Activated CD4-positive, alpha-beta T cell treated with anti-CD3 and anti-CD28 coated beads, Interleukin-2, amount 10 ng/mL, durations not matched to agents 24 days and 14 days (primary cell): ENCODE measurements around the gene STPG3. TPM values are rescaled to one million over a fixed set of nuclear protein-coding genes. Genes with fewer than 3 reads are reported as not detected.
A peak's percentile ranks its signal among the peaks of the same experiment; 100 is the strongest.
"Not testable (repeated sequence)": the region's sequence is repeated elsewhere in the genome, so short reads cannot be mapped to it uniquely, and the experiment has no call there.

Source experiments
- DNase-seq: peaks from one replicate; pipeline ENCODE4 v3.0.0; 2022
- H3K27ac Mint-ChIP-seq: one replicate; pipeline ENCODE4 v1.8.0; 2022; ENCODE audit warnings: mild to moderate bottlenecking, mixed read lengths
- H3K27me3 Mint-ChIP-seq: one replicate; pipeline ENCODE4 v1.8.0; 2022; ENCODE audit warnings: mixed read lengths
- H3K36me3 Mint-ChIP-seq: one replicate; pipeline ENCODE4 v1.8.0; 2022; ENCODE audit warnings: low read depth, mild to moderate bottlenecking, mixed read lengths
- H3K4me1 Mint-ChIP-seq: one replicate; pipeline ENCODE4 v1.8.0; 2021; ENCODE audit warnings: mixed read lengths
- H3K4me3 Mint-ChIP-seq: one replicate; pipeline ENCODE4 v1.8.0; 2022; ENCODE audit warnings: mild to moderate bottlenecking, moderate library complexity, mixed read lengths
- H3K9me3 Mint-ChIP-seq: one replicate; pipeline ENCODE4 v1.8.0; 2021; ENCODE audit warnings: mixed read lengths
- intact Hi-C: fragments of 100-400 bp; cut with micrococcal nuclease; formaldehyde crosslinking; loops from one replicate; pipeline ENCODE4 v1.15.1; 2023
- total RNA-seq: library from RNA; stranded (reverse); gene quantifications from 2 replicates; pipeline ENCODE4 v1.2.3, GENCODE V29; 2022

The STPG3 gene
- total RNA-seq, 1 donor from 2014 or later = 0.54 TPM

DNA sequence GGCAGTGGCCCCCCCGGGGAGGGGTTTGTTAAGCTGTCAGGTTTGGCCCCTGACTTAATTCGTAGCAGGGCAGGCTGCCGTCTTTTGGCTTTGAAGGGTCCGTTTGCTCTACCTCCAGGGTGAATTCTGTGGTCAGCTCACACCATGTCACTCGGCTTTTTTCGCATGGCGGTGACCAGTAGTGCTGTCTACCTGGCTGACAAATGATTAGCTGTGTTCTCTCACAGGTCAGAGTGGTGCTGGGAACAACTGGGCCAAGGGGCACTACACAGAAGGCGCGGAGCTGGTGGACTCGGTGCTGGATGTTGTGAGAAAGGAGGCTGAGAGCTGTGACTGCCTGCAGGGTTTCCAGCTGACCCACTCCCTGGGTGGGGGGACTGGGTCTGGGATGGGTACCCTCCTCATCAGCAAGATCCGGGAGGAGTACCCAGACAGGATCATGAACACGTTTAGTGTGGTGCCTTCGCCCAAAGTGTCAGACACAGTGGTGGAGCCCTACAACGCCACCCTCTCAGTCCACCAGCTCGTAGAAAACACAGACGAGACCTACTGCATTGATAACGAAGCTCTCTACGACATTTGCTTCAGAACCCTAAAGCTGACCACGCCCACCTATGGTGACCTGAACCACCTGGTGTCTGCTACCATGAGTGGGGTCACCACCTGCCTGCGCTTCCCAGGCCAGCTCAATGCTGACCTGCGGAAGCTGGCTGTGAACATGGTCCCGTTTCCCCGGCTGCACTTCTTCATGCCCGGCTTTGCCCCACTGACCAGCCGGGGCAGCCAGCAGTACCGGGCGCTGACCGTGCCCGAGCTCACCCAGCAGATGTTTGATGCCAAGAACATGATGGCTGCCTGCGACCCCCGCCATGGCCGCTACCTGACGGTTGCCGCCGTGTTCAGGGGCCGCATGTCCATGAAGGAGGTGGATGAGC lies 8.6 kb upstream of the STPG3 start:
- DNase-seq = peak; percentile 78
- H3K27ac Mint-ChIP-seq = peak overlapping the region; percentile 83
- peaks cover 2% of the 10 kb centered on the region for H3K27me3 Mint-ChIP-seq
- H3K9me3 Mint-ChIP-seq = no peaks in the 10 kb centered on the region
- H3K4me1 Mint-ChIP-seq = peaks cover 19% of the 10 kb centered on the region
- intact Hi-C loops = loop anchor here (5.0 kb wide), 1 partner anchor 40 kb away; the partner anchor contains the start of gene TPRN
- peak overlapping the region; percentile 86 for H3K4me3 Mint-ChIP-seq
- peaks cover 28% of the 10 kb centered on the region for H3K36me3 Mint-ChIP-seq

DNA sequence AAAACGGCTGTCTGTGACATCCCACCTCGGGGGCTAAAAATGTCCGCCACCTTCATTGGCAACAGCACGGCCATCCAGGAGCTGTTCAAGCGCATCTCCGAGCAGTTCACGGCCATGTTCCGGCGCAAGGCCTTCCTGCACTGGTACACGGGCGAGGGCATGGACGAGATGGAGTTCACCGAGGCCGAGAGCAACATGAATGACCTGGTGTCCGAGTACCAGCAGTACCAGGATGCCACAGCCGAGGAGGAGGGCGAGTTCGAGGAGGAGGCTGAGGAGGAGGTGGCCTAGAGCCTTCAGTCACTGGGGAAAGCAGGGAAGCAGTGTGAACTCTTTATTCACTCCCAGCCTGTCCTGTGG lies 7.8 kb upstream of the STPG3 start:
- intact Hi-C loops = loop anchor here (5.0 kb wide), 1 partner anchor 41 kb away; the partner anchor contains the start of gene TPRN

GRCh38 chr9:137243626-137244485 lies 7.2 kb upstream of the STPG3 start:
- peaks cover 2% of the 10 kb centered on the region for H3K27me3 Mint-ChIP-seq
- peaks cover 15% of the 10 kb centered on the region for H3K4me1 Mint-ChIP-seq
- DNase-seq = peak; percentile 73
- H3K9me3 Mint-ChIP-seq = no peaks in the 10 kb centered on the region
- peak overlapping the region; percentile 11 for H3K27ac Mint-ChIP-seq
- intact Hi-C loops = loop anchor here (5.0 kb wide), 1 partner anchor 42 kb away; the partner anchor contains the start of gene TPRN
- H3K4me3 Mint-ChIP-seq = no peak overlapping the region
- H3K36me3 Mint-ChIP-seq = peaks cover 28% of the 10 kb centered on the region

More for the DNA sequence above, 7.8 kb upstream of the STPG3 start:
- Mint-ChIP-seq H3K27ac (peak overlapping the region; percentile 76), H3K4me1 (peaks cover 17% of the 10 kb centered on the region), H3K4me3 (peak overlapping the region; percentile 86), H3K36me3 (peaks cover 28% of the 10 kb centered on the region)
- H3K27me3 Mint-ChIP-seq, DNase-seq, H3K9me3 Mint-ChIP-seq: not testable (repeated sequence)

GRCh38 chr9:137244486-137245449 lies 6.3 kb upstream of the STPG3 start:
- Mint-ChIP-seq H3K9me3 (no peaks in the 10 kb centered on the region), H3K4me1 (peaks cover 12% of the 10 kb centered on the region), H3K27me3 (peaks cover 2% of the 10 kb centered on the region), H3K27ac (no peak overlapping the region), H3K4me3 (no peak overlapping the region), H3K36me3 (peaks cover 26% of the 10 kb centered on the region)
- intact Hi-C loops = loop anchor here (5.0 kb wide), 1 partner anchor 42 kb away; the partner anchor contains the start of gene TPRN
- DNase-seq = peak; percentile 69

GRCh38 chr9:137245450-137246421 lies 5.3 kb upstream of the STPG3 start:
- peak; percentile 64 for DNase-seq
- peaks cover 26% of the 10 kb centered on the region for H3K36me3 Mint-ChIP-seq
- peaks cover 2% of the 10 kb centered on the region for H3K27me3 Mint-ChIP-seq
- H3K9me3 Mint-ChIP-seq = no peaks in the 10 kb centered on the region
- peaks cover 12% of the 10 kb centered on the region for H3K4me1 Mint-ChIP-seq
- intact Hi-C loops = no loop called here
- H3K27ac Mint-ChIP-seq = no peak overlapping the region
- no peak overlapping the region for H3K4me3 Mint-ChIP-seq

GRCh38 chr9:137247135-137247915 lies 3.8 kb upstream of the STPG3 start:
- H3K27me3 Mint-ChIP-seq = no peaks in the 10 kb centered on the region
- H3K4me1 Mint-ChIP-seq = peaks cover 9% of the 10 kb centered on the region
- H3K36me3 Mint-ChIP-seq = peaks cover 15% of the 10 kb centered on the region
- H3K4me3 Mint-ChIP-seq = no peak overlapping the region
- DNase-seq = peak; percentile 61
- H3K9me3 Mint-ChIP-seq = no peaks in the 10 kb centered on the region
- intact Hi-C loops = no loop called here
- H3K27ac Mint-ChIP-seq = no peak overlapping the region

DNA sequence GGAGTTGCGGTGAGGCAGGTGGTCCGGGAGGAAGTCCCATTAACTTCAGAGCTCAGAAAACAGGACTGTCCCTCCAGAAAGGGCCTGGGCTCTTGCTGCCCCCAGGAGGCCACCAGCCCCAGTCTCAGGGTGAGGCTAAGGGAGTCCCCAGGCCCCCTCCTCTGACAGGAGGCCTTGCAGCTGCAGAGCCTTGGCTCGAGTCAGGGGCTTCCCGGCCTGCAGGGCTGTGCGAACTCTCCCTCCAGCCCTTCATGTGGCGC lies 3.2 kb upstream of the STPG3 start:
- Mint-ChIP-seq H3K36me3 (peaks cover 10% of the 10 kb centered on the region), H3K27me3 (no peaks in the 10 kb centered on the region), H3K27ac (no peak overlapping the region), H3K4me3 (no peak overlapping the region), H3K9me3 (no peaks in the 10 kb centered on the region), H3K4me1 (peaks cover 4% of the 10 kb centered on the region)
- no peak for DNase-seq
- intact Hi-C loops = no loop called here

- Mint-ChIP-seq H3K27me3 (peaks cover 1% of the 10 kb centered on the region), H3K36me3 (peaks cover 3% of the 10 kb centered on the region), H3K9me3 (no peaks in the 10 kb centered on the region), H3K4me1 (peaks cover 5% of the 10 kb centered on the region), H3K27ac (no peak overlapping the region), H3K4me3 (no peak overlapping the region)
- no peak for DNase-seq
- intact Hi-C loops = no loop called here
Observed at GRCh38 chr9:137250329-137251193, 525 bp upstream of the STPG3 start.

GRCh38 chr9:137251490-137252268 lies 593 bp downstream of the STPG3 start:
- intact Hi-C loops = no loop called here
- peaks cover 1% of the 10 kb centered on the region for H3K27me3 Mint-ChIP-seq
- H3K9me3 Mint-ChIP-seq = no peaks in the 10 kb centered on the region
- no peak overlapping the region for H3K4me3 Mint-ChIP-seq
- DNase-seq = no peak
- no peak overlapping the region for H3K27ac Mint-ChIP-seq
- H3K36me3 Mint-ChIP-seq = peaks cover 3% of the 10 kb centered on the region
- peaks cover 10% of the 10 kb centered on the region for H3K4me1 Mint-ChIP-seq

- Mint-ChIP-seq H3K27ac (no peak overlapping the region), H3K9me3 (no peaks in the 10 kb centered on the region), H3K27me3 (peaks cover 1% of the 10 kb centered on the region), H3K4me1 (peaks cover 13% of the 10 kb centered on the region), H3K36me3 (peaks cover 5% of the 10 kb centered on the region), H3K4me3 (no peak overlapping the region)
- intact Hi-C loops = no loop called here
- no peak for DNase-seq
Observed at GRCh38 chr9:137252555-137253506, 1.7 kb downstream of the STPG3 start.
